SIG-M5 (cell line): ENCODE results near the gene ASPRV1.
A peak's percentile ranks its signal among the peaks of the same experiment; 100 is the strongest.

Experiments
- DNase-seq: peaks from one replicate; lab custom pipeline; 2025; lab: John Stamatoyannopoulos, UW

Gene ASPRV1

GRCh38 chr2:69939722-69940121 lies 21.7 kb downstream of the ASPRV1 start:
- no peak for DNase-seq

GRCh38 chr2:69937968-69938367 lies 23.5 kb downstream of the ASPRV1 start:
- DNase-seq: no peak

- no peak for DNase-seq
Observed at GRCh38 chr2:69936906-69937305, 24.5 kb downstream of the ASPRV1 start.

- no peak for DNase-seq
Observed at GRCh38 chr2:69935011-69935410, 26.4 kb downstream of the ASPRV1 start.

GRCh38 chr2:69934614-69934908 lies 26.9 kb downstream of the ASPRV1 start:
- no peak for DNase-seq

GRCh38 chr2:69933839-69934613 lies 27.4 kb downstream of the ASPRV1 start:
- no peak for DNase-seq

GRCh38 chr2:69933254-69933828 lies 28.1 kb downstream of the ASPRV1 start:
- no peak for DNase-seq

GRCh38 chr2:69932596-69932922 lies 28.9 kb downstream of the ASPRV1 start:
- DNase-seq: no peak

- DNase-seq: no peak
Observed at GRCh38 chr2:69931832-69932595, 29.4 kb downstream of the ASPRV1 start.

- DNase-seq: no peak
Observed at GRCh38 chr2:69926849-69927515, 34.4 kb downstream of the ASPRV1 start.

GRCh38 chr2:69923116-69923515 lies 38.3 kb downstream of the ASPRV1 start:
- no peak for DNase-seq

- no peak for DNase-seq
Observed at GRCh38 chr2:69918401-69918800, 43.0 kb downstream of the ASPRV1 start.

- DNase-seq: no peak
Observed at GRCh38 chr2:69917852-69918251, 43.6 kb downstream of the ASPRV1 start.

- DNase-seq: no peak
Observed at GRCh38 chr2:69916106-69916505, 45.3 kb downstream of the ASPRV1 start.

GRCh38 chr2:69914950-69915945 lies 46.2 kb downstream of the ASPRV1 start, which contains the start of gene MXD1:
MXD1 (plus strand) TSS chr2:69915109; CDS start chr2:69915331, 222 bp downstream.
- no peak for DNase-seq

GRCh38 chr2:69914164-69914949 lies 47.1 kb downstream of the ASPRV1 start:
- peak; percentile 100 for DNase-seq

GRCh38 chr2:69911985-69912563 lies 49.4 kb downstream of the ASPRV1 start:
- no peak for DNase-seq
